Caki2 (cell line): Measurements from ENCODE around the gene SAP30BP. TPM values are rescaled to one million over a fixed set of nuclear protein-coding genes. Genes with fewer than 3 reads are reported as not detected.

Source experiments
- DNase-seq: peaks from one replicate; pipeline ENCODE4 v3.0.0-alpha.2; 2015; ENCODE audit warnings: low read depth
- in situ Hi-C: cut with HindIII; loops from 2 replicates; pipeline ENCODE4 v1.10.0; 2016; ENCODE audit warnings: low sequenced_read_pairs, low pct_unique_long_range_greater_than_20kb, mixed read lengths
- total RNA-seq: library from RNA; depleted of rRNA; stranded (reverse); fragments of >200 nt; shearing (Covaris generic); gene quantifications from 2 replicates; pipeline ENCODE4 v1.2.3, GENCODE V29; 2014; ENCODE audit warnings: low replicate concordance

SAP30BP gene
- total RNA-seq, 1 experiment from 2014 or later, result 96.6 TPM

GRCh38 chr17:75643643-75644017, 23.5 kb upstream of the SAP30BP start:
- no peak for DNase-seq
- in situ Hi-C loops, result no loop called here

- in situ Hi-C loops, result no loop called here
Measured at GRCh38 chr17:75645501-75645888, 21.6 kb upstream of the SAP30BP start.

GRCh38 chr17:75645889-75646637, 21.1 kb upstream of the SAP30BP start:
- peak; percentile 95 for DNase-seq
- in situ Hi-C loops, result no loop called here

More at GRCh38 chr17:75645501-75645888, 21.6 kb upstream of the SAP30BP start:
- peak; percentile 88 for DNase-seq

GRCh38 chr17:75646638-75646992, 20.5 kb upstream of the SAP30BP start:
- DNase-seq, result no peak
- in situ Hi-C loops, result no loop called here

- in situ Hi-C loops, result no loop called here
- DNase-seq, result no peak
Measured at GRCh38 chr17:75647061-75647460, 20.1 kb upstream of the SAP30BP start.

GRCh38 chr17:75647921-75648320, 19.2 kb upstream of the SAP30BP start:
- DNase-seq, result no peak
- in situ Hi-C loops, result no loop called here

GRCh38 chr17:75649687-75650086, 17.5 kb upstream of the SAP30BP start:
- no peak for DNase-seq
- in situ Hi-C loops, result no loop called here

- in situ Hi-C loops, result no loop called here
Measured at GRCh38 chr17:75650874-75651273, 16.3 kb upstream of the SAP30BP start.

GRCh38 chr17:75652341-75652740, 14.8 kb upstream of the SAP30BP start:
- in situ Hi-C loops, result no loop called here
- DNase-seq, result no peak

More at GRCh38 chr17:75650874-75651273, 16.3 kb upstream of the SAP30BP start:
- no peak for DNase-seq

- peak; percentile 33 for DNase-seq
- in situ Hi-C loops, result no loop called here
Measured at GRCh38 chr17:75652934-75653549, 14.1 kb upstream of the SAP30BP start.

GRCh38 chr17:75654176-75654575, 13.0 kb upstream of the SAP30BP start:
- in situ Hi-C loops, result no loop called here

GRCh38 chr17:75658237-75658636, 8.9 kb upstream of the SAP30BP start:
- DNase-seq, result no peak
- in situ Hi-C loops, result no loop called here

More at GRCh38 chr17:75654176-75654575, 13.0 kb upstream of the SAP30BP start:
- no peak for DNase-seq

GRCh38 chr17:75661531-75661930, 5.6 kb upstream of the SAP30BP start:
- DNase-seq, result no peak
- in situ Hi-C loops, result no loop called here

- DNase-seq, result no peak
- in situ Hi-C loops, result no loop called here
Measured at GRCh38 chr17:75662511-75662910, 4.6 kb upstream of the SAP30BP start.

GRCh38 chr17:75664099-75664549, 3.0 kb upstream of the SAP30BP start:
- in situ Hi-C loops, result no loop called here
- no peak for DNase-seq

GRCh38 chr17:75665981-75666380, 1.2 kb upstream of the SAP30BP start:
- in situ Hi-C loops, result no loop called here
- no peak for DNase-seq

- no peak for DNase-seq
- in situ Hi-C loops, result no loop called here
Measured at GRCh38 chr17:75667825-75668224, 687 bp downstream of the SAP30BP start.

- no peak for DNase-seq
- in situ Hi-C loops, result no loop called here
Measured at GRCh38 chr17:75668489-75668888, 1.4 kb downstream of the SAP30BP start.

- DNase-seq, result no peak
- in situ Hi-C loops, result no loop called here
Measured at GRCh38 chr17:75670868-75671267, 3.7 kb downstream of the SAP30BP start.

- in situ Hi-C loops, result no loop called here
- no peak for DNase-seq
Measured at GRCh38 chr17:75672011-75672410, 4.9 kb downstream of the SAP30BP start.
